Measurements from ENCODE around the gene NFAT5.
"Not testable (repeated sequence)": the region's sequence is repeated elsewhere in the genome, so short reads cannot be mapped to it uniquely, and the experiment has no call there.

The NFAT5 gene

DNA sequence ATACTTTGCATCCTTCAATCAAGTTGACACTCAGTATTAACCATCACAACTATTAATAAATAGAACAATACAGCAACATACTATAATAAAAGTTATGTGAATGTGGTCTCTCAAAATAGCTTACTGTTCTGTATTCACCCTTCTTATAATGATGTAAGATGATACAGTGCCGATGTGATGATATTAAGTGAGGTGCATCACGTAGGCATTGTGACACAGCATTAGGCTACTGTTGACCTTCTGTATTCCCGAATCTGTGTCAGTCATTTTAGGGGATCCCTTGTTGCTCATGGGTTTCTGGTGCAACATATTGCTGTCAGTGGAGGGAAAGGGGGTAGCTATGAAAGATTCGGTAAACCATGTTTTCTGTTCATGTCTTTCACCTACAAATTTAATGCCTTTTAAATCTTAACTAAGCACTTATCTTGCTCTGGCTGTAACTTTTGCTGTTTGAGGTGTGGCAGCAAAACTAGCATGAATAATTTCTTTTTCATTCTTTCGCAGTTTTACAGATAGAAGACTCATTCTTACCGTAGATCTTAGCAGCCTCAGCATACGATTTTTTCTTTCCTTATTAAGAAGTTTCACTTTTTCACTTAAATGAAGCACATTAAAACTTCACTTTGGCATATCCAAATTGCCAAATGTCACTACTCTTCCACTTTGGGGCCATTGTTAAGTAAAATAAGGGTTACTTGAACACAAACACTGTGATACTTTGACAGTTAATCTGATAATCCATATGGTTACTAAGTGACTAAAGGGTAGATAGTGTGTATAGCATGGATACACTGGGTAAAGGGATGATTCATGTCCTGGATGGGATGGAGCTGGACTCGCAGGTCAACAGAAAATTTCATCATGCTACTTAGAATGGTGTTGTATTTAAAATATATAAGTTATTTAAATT lies 29.6 kb downstream of the NFAT5 start:
- no peak for DNase-seq

DNA sequence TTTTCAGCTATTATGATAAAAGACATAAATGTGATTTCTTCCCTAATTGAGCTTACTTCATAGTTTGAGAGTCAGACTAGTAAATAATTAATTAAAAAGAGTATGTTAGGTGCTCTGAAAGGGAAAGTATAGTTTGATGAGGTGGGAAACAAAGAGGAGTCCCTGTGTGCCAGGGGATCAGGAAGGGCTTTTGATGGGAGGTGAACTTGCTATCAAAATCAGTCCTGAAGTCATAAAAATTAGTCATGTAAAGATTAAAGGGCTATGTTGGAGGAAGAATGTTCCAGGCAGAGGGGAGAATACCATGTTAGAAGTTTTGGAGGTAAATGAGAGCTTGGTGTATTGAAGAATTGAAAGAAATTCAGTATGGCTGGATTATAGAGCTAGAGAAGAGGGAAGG lies 31.0 kb downstream of the NFAT5 start:
- no peak for DNase-seq

DNA sequence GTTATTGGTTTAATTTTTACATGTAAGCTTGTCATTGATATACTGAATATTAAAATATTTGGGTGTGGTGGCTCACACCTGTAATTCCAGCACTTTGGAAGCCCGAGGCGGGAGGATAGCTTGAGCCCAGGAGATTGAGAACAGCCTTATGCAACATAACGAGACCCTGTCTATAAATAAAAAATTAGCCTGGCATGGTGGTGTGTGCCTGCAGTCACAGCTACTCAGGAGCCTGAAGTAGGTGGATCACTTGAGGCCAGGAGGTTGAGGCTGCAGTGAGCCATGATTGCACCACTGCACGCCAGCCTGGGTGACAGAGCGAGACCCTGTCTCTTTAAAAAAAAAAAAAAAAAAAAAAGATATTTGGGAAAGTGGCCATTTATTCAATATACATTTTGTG lies 32.3 kb downstream of the NFAT5 start:
- DNase-seq = no peak

DNA sequence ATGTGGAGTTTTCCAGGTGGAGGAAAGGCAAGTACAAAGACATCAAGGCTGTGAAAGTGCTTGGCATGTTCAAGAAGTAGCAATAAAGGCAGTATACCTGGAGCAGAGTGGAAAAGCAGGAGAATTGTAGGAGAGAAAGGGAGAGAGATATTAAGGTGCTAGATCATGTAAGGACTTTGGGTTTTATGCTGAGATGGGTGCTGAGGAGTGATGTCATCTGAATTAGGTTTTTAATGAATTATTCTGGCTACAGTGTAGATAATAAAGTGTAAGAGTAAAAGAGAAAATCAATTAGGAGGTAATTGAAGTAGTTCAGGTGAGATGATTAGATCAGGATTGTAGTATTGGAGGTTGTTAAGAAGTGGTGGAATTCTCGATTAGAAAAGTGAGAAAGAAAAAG lies 34.0 kb downstream of the NFAT5 start:
- DNase-seq = no peak

DNA sequence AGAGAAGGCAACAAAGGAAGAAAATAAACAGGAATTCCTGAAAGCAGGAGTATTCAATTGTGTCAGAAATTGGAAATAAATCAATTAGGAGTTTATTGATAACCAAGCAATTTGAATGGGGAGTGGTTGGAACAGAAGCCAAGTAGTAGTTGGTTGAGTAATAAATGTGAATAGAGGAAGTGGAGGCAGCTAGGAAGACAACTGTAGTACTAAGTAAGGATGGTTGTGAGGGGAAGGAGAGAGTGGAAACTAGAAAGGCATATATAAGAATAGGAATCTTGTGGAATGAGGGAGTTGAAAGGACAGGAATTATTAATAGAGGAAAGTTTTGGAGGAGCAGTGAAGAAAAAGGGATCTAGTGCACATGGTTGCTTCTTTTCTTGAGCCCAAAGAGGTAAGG lies 34.4 kb downstream of the NFAT5 start:
- no peak for DNase-seq

DNA sequence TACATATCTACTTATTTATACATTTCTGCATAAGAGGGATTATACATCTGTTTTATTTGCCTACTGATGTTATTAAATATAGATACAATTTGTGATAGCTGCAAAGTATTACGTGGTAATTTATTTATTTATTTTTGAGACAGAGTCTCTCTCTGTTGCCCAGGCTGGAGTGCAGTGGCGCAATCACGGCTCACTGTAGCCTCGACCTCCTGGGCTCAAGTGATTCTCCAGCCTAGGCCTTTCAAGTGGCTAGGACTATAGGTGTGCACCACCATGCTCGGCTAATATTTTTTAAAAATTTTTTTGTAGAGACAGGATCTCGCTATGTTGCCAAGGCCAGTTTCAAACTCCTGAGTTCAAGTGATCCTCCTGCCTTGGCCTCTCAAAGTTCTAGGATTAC lies 35.5 kb downstream of the NFAT5 start:
- no peak for DNase-seq

DNA sequence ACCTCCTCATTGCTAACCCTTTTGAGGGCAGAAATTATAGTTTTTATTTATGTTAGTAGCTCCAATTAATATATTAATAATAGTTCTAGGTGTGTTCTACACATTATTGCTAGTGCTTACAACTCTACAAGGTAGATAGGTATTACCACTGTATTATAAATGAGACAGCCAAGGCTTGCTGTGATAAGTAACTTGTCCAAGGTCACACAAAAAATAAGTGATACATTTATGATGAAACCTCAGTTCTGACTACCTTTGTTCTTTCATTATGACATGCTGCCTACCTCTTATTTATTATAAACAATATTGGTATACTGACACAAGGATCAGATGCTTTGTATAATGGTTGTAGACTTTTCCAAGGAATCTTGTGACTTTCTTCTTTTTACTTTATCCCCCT lies 41.2 kb downstream of the NFAT5 start:
- DNase-seq = no peak

DNA sequence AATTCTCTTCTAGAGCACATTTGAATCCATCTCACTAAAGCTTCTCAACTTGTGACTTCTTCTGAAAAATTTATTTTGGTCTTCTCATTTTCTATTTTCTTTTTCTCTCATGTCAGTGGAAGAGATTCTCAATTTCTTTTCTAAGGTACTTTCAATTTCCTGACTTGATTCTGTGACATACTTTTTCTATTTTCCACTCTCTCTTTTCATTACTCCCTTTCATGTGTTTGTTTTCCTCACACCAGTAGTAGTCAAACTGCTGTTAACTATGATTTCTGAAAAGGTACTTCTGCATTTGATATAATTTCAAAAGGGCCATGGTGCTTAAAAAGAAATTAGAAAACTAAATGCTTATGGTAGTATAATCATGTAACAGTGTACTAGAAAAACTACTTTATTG lies 41.9 kb downstream of the NFAT5 start:
- DNase-seq = no peak

DNA sequence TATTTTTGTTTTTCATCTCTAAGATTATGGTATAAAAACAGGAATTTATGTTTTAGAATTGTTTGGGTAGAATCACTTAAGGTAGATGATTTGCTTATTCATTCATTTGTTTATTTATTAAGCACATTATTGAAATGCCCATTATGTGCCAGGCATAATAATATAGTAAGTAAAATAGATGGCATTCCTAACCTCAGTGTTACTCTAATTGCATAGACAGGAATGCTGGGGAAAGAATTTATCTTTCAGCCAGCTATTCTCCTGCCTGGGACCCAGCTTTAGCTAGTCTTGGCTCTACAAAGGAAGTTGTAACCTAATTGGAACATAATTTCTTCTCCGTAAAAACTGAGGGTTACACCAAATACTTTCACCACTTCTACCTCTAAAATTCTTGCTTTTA lies 44.6 kb downstream of the NFAT5 start:
- no peak for DNase-seq

DNA sequence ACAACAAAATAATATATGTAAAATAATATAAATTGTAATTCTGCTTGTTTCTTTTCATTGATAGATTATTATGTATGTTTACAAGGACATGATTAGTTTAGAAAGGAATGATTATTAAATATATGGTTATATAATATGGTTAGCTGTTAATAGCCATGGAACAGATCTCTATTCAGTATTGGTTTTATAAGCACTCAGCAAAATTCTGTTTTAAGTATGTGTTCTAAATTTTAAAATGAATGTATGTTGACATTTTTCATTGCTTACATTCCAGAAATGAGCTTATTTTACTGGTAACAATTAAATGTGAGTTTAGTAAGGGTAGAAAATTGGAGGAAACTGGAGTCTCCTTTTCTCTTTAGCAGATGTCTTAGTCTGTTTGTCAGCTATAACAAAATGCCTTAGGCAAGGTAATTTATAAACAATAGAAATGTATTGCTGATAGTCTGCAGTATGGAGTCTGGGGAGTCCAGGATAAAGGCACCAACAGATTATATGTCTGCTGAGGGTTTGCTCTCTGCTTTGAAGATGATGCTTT lies 45.4 kb downstream of the NFAT5 start:
- no peak for DNase-seq

DNA sequence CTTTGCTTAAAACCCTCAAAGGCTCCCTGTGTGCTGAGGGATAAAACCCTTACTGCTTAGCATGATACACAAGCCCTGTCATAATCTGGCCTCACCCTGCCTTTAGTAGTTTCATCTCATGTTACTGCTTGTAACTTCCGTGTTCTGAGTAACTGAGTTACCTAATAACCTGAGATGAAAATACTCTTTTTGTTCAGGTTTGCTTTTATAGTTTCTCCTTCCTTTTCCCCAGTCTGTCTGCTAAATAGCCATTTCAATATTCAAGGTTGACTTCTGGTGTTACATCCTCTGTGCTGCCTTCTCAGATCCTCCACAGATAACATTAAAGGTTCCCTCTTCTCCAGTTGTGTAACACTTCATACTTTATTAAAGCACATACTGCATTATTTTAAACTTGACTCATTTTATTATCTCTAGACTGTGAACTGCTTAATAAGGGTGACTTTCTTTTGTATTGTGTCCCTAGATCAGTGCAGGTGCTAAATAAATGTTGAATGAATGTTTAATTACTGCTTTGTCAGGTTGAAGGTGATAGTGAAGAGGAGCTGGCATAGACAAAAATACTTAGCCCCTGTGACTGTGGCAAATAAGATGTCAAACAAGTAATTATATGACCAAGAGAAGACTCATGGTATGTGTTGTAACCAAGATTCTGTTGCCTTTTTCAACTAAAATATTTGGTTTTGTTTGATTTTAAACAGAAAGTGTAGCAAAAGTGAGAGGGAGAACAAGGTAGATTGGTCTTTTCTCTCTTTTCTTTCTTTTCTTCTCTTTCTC lies 47.8 kb downstream of the NFAT5 start:
- DNase-seq = no peak

DNA sequence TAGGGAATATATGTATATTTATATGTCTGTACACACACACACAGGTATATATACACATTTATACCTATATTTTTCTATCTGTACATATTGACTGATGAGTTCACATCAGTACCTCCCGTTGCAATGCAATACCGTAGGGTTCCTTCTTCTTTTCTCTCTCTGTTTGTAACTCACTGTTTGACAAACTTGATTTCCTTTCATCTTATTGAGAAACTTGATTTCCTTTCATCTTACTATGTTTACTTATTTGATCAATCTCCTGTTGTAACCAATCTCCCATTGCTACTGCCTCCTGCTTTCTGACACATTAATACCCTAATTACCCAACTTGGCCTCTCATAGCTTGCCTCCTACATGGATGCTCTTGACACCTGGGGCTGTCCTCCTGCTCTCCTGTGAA lies 49.8 kb downstream of the NFAT5 start:
- no peak for DNase-seq

DNA sequence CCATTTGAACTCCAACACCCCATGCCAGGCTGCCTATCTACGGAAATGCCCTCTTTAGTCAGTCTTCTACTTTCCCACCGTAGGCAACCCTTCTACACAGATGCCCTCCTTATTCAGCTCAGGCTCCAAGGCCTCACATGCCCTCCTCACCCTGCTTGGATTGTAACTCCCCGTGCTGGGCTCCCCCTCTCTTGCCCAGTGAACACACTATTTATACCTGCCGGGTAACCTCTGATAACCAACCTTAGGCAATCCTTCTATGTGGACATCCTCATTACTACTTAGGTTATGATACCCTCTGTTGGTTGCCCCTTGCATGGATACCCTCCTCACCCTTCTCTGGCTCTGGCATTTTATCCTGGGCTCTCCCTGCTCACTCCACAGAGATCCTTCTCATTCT lies 50.3 kb downstream of the NFAT5 start:
- DNase-seq = no peak

DNA sequence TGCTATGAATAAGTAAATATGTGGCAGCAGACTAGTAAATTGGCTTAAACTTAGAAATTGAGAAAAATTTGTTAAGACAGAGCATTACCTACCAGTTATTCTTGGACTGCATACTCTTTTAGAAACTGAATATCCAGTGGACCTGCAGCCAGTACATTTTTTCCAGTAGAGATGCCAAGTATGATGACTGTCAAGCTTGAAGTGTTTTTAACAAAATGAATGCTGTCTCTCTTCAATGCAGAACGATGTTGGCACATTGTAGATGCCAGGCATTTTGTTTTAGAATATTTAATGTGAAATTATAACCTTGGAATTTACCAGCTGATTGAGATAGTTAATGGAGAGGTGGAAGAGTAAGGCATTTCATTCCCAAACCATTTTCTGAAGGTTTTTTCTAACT lies 52.5 kb downstream of the NFAT5 start:
- DNase-seq = no peak

DNA sequence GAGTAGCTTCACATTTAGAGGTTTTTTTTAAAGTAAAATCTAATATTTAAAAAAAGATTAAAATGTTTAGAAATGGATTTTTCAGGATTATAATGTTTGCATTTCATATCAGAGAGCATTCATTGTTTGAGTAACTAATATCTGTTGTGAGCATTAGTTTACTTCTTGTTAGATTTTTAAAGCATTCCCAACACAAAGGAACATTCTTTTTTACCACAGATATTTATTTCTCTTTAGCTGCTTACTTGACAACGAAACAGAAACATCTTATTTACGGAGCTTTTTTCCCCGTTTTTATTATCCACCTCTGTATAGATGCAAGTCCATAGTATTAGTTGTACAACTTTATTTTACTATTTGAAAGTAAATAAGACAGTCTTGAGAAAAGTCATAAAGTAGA lies 53.0 kb downstream of the NFAT5 start:
- no peak for DNase-seq

DNA sequence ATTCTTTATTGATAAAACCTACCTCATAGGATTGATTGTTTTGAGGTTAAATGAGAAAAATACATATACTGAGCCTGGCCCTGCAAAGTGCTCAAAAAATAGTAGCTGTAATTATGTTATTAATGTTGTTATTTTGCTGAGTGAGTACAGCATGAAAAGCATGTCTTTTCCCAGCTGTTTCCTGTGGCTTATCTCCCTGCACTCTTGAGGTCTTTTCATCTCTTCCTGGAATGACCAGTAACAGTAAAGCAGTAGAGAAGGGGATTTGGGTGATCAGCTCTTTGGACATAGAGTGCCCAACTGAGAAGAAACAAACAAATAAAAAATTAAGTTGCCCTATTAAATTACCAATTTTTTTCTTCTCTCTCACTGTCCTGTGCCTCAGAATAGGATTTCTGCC lies 53.7 kb downstream of the NFAT5 start:
- DNase-seq = no peak

DNA sequence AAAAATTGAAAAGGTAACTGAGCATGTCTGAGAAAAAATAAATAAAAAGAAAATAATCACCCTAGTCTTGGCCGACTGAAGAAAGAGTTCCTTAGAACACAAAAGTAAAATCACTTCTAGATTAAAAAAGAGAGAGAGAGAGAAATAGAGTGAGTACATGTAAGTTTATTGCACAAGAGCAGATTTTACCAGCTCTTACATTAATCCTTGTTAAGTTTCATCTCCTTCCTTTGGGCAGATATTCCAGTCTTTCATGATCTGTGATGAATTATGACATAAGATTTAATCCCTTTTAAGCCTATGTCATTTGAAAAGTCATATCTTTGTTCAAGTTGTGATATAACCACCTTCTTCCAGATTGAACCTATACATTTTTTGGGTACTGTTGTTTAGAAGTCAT lies 54.8 kb downstream of the NFAT5 start:
- DNase-seq = no peak

DNA sequence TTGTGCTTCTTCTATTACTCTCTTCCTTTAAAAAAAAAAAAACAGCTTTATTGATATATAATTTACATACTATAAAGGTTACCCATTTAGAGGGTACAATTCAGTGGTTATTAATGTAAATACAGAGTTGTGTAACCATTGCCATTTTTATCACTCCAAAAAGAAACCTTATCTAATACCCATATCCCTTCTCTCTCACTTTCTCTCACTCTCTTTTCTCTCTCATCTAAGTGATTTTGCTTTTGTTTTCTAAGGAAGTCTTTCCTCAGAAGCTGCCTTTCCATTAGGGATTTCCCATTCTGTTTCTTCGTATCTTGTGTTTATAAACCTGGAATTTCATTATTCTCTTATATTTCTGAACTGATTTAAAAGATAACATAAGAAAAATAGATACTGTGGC lies 55.5 kb downstream of the NFAT5 start:
- DNase-seq = no peak

DNA sequence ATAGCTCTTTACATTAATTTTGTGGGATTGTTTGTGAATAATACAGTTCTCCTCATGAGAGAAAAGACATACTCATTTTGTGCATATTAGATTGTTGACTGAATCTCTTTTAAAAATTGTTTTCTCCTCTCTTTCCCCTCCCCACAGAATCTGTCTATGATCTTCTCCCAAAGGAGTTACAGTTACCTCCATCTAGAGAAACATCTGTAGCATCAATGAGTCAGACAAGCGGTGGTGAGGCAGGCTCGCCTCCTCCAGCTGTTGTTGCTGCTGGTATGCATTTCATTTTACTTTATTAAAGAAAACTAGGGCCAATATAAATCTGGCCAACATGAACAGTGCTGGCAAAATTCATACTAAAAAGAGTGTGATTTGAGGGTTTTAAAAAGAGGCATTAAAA lies 60.5 kb downstream of the NFAT5 start:
- DNase-seq = no peak

DNA sequence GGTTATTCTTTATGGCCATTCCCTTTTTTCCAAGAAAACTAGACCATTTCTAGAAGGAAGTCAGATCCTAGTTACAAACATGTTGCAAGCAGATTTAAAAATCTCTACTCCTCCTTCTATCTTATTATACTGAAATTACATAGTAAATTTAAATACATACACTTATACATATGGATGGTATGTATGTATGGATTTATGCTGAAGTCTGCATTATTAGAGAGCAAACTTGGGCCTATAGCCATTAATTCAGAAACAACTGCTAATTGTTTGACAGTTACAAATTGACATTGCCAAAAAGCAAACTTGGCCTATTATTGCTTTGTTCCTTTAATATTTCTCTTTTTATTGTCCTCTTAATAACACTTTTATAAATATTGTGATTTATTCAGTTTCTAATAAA lies 67.1 kb downstream of the NFAT5 start:
- no peak for DNase-seq

DNA sequence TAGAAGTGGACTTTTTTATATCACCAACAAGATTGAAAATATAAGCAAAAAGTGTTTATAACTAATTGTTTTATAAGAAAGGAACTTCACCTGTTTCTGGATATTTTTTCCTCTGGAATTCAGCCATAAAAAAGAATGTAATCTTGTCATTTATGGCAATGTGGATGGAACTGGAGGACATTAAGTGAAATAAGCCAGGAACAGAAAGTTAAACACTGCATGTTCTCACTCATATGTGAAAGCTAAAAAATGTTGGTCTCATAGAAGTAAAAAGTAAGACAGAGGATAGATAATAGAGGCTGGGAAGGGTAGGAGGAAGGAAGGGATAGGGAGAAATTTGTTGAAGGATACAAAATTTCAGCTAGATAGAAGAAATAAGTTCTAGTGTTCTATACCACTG lies 67.6 kb downstream of the NFAT5 start:
- DNase-seq = no peak

DNA sequence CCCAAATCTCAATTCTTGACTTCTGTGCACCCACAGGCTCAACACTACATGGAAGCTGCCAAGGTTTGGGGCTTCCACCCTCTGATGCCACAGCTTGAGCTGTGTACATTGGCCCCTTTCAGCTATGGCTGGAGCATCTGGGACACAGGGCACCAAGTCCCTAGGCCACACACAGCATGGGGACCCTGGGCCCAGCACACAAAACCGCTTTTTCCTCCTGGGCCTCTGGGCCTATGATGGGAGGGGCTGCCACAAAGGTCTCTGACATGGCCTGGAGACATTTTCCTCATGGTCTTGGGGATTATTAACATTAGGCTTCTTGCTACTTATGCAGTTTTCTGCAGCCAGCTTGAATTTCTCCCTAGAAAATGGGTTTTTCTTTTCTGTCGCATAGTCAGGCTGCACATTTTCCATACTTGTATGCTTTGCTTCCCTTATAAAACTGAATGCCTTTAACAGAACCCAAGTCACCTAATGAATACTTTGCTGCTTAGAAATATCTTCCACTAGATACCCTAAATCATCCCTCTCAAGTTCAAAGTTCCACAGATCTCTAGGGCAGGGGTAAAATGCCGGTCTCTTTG lies 70.9 kb downstream of the NFAT5 start:
- DNase-seq = not testable (repeated sequence)

DNA sequence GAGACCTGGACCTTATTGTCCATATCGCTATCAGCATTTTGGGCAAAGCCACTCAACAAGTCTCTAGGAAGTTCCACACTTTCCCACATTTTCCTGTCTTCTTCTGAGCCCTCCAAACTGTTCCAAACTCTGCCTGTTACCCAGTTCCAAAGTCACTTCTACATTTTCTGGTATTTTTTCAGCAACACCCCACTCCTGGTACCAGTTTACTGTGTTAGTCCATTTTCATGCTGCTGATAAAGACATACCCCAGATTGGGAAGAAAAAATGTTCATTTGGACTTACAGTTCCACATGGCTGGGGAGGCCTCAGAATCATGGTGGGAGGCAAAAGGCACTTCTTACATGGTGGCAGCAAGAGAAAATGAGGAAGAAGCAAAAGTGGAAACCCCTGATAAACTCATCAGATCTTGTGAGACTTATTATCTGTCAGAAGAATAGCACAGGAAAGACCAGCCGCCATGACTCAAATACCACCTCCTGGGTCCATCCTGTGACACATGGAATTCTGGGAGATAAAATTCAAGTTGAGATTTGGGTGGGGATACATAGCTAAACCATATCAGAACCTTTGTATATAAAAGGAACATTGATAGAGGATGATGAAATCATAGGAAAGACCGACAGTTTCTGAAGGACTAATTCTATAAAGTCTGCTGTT lies 71.6 kb downstream of the NFAT5 start:
- not testable (repeated sequence) for DNase-seq

Measured in stimulated activated CD4-positive, alpha-beta T cell treated with anti-CD3 and anti-CD28 coated beads, Interleukin-15, amount 100 ng/mL, for 24 hours (primary cell).